NCI-H1436 (cell line): ENCODE results near the gene DNHD1.

Experiments used
- DNase-seq: peaks from one replicate; lab custom pipeline; 2025; lab: John Stamatoyannopoulos, UW

The DNHD1 gene

GRCh38 chr11:6530848-6531247 lies 33.8 kb downstream of the DNHD1 start:
- DNase-seq: no peak

GRCh38 chr11:6531267-6531752 lies 34.2 kb downstream of the DNHD1 start:
- no peak for DNase-seq

- DNase-seq: no peak
Observed at GRCh38 chr11:6538456-6538855, 41.4 kb downstream of the DNHD1 start.

- no peak for DNase-seq
Observed at GRCh38 chr11:6538945-6539344, 41.9 kb downstream of the DNHD1 start.

GRCh38 chr11:6539748-6540268 lies 42.7 kb downstream of the DNHD1 start:
- no peak for DNase-seq

- DNase-seq: no peak
Observed at GRCh38 chr11:6541356-6541755, 44.3 kb downstream of the DNHD1 start.

GRCh38 chr11:6542727-6543126 lies 45.6 kb downstream of the DNHD1 start:
- no peak for DNase-seq

- no peak for DNase-seq
Observed at GRCh38 chr11:6544921-6545850, 48.1 kb downstream of the DNHD1 start.

GRCh38 chr11:6545917-6546605 lies 49.0 kb downstream of the DNHD1 start:
- DNase-seq: no peak

- no peak for DNase-seq
Observed at GRCh38 chr11:6546735-6547134, 49.7 kb downstream of the DNHD1 start.

- DNase-seq: no peak
Observed at GRCh38 chr11:6547177-6547576, 50.1 kb downstream of the DNHD1 start.

- no peak for DNase-seq
Observed at GRCh38 chr11:6548121-6548520, 51.0 kb downstream of the DNHD1 start.

GRCh38 chr11:6548641-6549040 lies 51.6 kb downstream of the DNHD1 start:
- DNase-seq: no peak

GRCh38 chr11:6553634-6554033 lies 56.6 kb downstream of the DNHD1 start:
- DNase-seq: no peak

GRCh38 chr11:6554828-6555706 lies 58.0 kb downstream of the DNHD1 start:
- DNase-seq: no peak

GRCh38 chr11:6556139-6556949 lies 59.3 kb downstream of the DNHD1 start:
- DNase-seq: no peak

- no peak for DNase-seq
Observed at GRCh38 chr11:6557063-6557462, 60.0 kb downstream of the DNHD1 start.

GRCh38 chr11:6557761-6558674 lies 60.9 kb downstream of the DNHD1 start:
- DNase-seq: no peak

- no peak for DNase-seq
Observed at GRCh38 chr11:6559369-6559768, 62.3 kb downstream of the DNHD1 start.

GRCh38 chr11:6561288-6561687 lies 64.2 kb downstream of the DNHD1 start:
- no peak for DNase-seq
